Adrenal gland (tissue), 5 donors: ENCODE data around the gene GRID2IP.

ENCODE experiments used
- CTCF ChIP-seq, 6 experiments: fragments of 450-650 bp in 4 of 6; fragments of 200-600 bp in 2 of 6; sonication (generic) in 1 of 6; IDR thresholded peaks; 1 replicate in 5 of 6; 2 replicates in 1 of 6; pipeline versions ENCODE4 v1.5.1 to v1.8.0; 2016 to 2021; ENCODE audit warnings: antibody characterized with exemption in 6 of 6, mild to moderate bottlenecking in 2 of 6, moderate library complexity in 1 of 6
- POLR2A ChIP-seq, 2 donors: fragments of 450-650 bp; IDR thresholded peaks; one replicate each; pipeline ENCODE4 v1.6.1; 2017; ENCODE audit warnings: antibody characterized with exemption in 2 of 2, mild to moderate bottlenecking in 2 of 2, moderate library complexity in 1 of 2
- donor health status: DM: no; HTN: no; CAD: no.

GRCh38 chr7:6576024-6576866 lies 25.0 kb upstream of the GRID2IP start:
- TF ChIP-seq CTCF (IDR thresholded peaks at IDR 0.05) (no peak), POLR2A (IDR thresholded peaks at IDR 0.05) (no peak)
